NCI-H2227 treated with DMSO at 0.1 percent for 48 hours (cell line): ENCODE measurements around the gene PTER.

Experiments
- DNase-seq: peaks from one replicate; lab custom pipeline; 2025; lab: John Stamatoyannopoulos, UW

Gene PTER, protein sequence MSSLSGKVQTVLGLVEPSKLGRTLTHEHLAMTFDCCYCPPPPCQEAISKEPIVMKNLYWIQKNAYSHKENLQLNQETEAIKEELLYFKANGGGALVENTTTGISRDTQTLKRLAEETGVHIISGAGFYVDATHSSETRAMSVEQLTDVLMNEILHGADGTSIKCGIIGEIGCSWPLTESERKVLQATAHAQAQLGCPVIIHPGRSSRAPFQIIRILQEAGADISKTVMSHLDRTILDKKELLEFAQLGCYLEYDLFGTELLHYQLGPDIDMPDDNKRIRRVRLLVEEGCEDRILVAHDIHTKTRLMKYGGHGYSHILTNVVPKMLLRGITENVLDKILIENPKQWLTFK

DNA sequence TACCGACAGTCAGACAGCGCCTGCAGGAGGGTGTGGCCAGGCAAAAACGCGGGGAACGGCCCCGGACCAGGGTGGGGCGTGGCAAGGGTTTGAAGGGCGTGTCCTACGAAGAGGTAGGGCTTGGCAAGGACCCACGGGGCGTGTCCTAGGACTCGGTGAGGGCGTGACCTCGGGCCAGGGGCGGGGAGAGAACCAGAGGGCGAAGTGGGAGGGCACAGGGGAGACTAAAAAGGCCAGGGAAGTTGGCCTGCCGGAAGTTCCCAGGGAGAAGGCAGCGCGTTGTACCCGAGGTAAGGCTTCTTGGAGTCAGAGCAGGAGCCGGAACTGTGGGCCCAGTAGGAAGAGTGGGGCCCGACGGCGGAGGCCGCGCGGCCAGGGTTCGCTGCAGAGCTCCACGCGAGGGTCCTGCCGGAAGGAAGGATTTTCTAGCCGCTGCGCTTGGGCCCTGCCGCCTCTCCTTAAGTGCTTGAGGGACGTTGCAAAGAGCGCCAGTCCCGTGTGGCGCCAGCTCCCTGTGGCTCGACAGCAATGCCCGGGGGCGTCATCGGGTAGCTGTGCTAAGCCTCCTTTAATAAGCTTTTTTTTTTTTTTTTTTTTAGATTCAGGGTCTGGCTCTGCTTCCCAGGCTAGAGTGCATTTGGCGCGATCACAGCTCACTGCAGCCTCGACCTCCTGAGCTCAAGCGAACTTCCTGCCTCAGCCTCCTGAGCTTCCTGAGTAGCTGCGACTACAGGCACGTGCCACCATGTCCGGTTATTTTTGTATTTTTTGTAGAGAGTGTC lies at the start of gene PTER:
Gene PTER (plus strand): TSS at position 253 of the 782 bp plus-strand sequence. CDS start 47,375 bp downstream, outside the sequence.
- DNase-seq = peak; percentile 70

DNA sequence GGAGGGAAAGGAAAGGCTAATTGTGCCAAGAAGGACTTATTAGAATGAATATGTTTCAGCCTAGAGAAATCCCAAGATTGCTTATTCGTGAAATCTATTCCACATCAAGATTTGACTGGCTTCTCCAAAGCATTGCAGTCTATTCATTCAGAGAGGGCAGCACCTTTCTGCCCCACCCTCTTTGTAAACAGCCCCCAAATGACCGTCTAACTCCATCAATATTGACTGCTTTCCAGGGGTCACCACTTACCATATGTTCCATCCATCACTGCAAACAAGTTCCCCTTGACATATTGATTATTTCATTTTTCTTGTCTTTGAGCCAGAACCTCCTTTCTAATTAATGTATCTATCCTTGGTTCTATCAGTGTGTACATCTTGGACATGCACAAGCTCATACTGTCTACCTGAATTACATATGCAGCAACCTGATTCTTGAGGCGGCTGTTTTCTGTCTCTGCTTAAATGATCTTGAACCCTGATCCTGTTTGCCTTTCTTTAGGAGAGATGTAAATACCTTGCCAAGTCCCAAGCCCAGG lies 44.2 kb upstream of the PTER start:
- peak; percentile 8 for DNase-seq

DNA sequence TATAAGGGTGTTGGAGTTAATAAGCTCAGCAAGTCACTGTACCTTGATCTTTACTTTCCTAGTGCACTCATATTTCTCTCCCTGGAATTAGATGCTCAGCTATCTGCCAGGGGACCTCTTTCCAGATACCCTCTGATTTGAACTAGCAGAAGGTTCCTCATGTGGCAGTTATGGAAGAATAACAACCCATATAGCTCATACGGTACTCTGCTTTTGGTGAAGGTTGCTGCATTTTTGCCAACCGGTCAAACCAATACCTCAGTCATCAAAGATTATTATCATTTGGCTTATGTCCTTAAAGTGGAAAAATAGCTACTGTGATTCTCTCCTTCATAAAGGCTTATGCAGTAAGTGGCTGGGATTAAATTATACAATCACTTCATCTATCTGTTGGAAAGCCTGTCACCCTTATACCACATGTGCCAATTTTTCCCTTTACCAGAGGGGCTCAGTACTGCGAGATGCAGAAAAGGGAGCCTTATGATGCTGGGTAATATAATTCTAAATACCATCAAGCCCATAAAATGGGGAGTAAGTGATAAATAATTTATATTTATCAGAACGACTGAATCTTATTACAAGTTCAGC lies 43.4 kb upstream of the PTER start:
- DNase-seq = no peak

DNA sequence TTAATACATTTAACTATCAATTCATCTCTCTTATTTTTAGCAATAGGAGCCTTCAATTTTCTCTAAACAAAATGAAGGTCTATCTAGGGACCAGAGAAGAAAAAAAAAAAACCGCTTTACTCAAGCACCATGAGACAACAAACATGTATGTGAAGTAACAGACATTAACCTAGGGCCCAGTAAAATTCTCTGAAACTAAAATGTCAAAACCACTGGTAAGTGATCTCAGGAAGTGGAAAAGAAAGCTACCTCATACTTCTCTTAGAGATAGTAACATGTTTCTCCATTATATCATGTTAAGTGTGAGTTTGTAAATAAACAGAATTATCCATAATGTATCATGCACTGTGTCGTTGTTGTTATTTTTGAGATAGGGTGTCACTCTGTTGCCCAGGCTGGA lies 35.4 kb upstream of the PTER start:
- no peak for DNase-seq

DNA sequence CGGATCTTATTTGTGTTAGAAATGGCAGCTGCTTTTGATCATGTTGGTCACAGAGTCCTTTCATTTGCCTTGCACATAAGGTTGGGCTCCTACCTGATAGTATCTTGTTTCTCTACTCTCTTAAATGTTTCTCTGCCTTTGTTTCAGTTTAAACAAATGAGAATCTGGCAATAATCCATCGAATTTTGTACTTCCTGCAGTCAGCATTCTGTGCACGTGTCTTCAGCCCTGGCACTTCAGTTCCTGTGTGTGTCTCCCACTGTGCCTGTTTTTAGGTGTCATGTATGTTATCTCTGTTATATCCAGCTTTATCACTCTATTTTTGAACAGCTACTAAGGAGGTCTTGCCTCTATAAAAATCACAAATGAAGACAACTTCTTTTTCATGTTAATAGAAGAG lies 28.4 kb upstream of the PTER start:
- no peak for DNase-seq

DNA sequence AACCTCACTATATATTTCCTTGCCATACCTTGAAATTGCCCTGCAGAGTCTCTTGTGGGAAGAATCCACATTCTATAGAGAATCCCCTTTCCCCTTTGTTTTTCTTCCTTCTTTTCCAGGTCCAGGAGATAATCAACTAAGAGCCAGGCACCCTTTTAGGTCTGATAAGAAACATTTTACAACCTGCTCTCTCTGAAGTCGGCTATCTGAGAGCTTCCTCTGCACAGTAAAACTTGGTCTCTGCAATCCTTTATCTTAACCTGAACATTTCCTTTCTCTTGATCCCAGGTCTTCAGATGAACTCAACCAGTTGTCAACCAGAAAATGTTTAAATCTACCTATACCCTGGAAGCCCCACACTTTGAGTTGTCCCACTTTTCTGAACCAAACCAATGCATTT lies 19.5 kb upstream of the PTER start:
- no peak for DNase-seq

DNA sequence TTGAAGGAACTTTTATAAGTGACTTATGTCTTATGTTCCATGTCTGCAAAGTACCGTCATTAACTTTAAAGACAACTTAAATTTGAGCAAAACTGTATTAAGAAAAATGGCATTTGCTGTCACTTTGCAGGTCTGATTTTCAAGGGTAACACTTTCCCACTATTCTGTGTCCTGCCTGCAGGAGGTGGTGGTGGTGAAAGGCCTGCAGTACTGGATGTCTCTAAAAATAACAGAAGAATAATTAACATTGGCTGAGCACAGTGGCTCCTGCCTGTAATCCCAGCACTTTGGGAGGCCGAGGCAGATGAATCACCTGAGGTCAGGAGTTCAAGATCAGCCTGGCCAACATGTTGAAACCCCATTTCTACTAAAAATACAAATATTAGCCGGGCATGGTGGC lies 13.2 kb upstream of the PTER start:
- DNase-seq = no peak

DNA sequence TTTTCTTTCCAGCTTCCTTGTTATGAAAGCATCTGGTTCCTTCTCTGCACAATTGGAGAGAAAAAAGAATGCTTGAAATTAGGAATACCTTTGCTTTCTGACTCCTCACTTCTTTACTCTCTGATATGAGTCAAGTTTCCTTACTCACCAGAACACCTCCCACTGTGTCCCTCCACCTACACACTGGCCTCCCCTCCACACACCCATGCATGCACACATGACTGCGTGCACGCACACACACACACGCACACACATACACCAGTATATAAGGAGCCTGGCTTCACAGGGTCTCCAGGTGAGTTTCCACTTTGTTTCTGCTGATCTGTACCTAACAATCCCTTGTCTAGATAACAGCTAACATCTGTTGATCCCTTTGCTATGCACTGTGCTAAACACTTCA lies 11.4 kb upstream of the PTER start:
- DNase-seq = no peak

DNA sequence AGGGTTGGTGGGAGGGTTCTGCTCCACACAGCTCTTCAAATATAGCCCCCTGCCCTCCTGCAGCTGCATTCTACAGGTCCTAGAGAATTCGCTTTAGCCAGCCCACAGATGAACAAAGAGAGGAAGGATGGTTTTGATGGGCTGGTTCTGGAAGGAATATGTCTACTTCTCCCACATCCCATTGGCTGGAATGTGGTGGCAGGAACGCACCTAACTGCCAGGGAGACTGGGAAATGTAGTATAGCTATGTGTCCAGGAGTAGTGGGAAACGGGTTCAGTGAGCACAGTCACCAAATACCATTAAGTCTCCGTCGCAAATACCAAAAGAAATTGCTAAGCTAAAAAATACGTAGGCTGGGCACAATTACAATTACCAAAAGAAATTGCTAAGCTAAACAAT lies 7.3 kb upstream of the PTER start:
- DNase-seq = no peak

DNA sequence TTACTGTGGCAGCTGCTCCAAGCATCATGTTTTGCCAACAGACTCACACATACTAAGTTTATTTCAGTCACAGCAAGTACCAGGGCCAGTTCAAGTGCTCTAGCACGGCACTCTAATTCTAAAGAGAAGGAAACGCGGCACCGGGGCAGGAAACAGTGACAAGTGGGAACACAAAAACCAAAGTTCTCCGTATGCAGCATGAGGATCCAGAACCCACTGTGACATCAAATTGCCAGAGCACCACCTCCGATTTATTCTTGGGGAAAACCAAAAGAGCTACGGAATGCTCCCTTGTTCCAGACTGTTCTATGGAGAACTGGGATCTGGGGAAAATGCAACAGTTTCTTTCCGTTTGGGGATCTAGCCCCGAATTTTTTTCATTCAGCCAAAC lies 448 bp upstream of the PTER start:
- peak; percentile 56 for DNase-seq

DNA sequence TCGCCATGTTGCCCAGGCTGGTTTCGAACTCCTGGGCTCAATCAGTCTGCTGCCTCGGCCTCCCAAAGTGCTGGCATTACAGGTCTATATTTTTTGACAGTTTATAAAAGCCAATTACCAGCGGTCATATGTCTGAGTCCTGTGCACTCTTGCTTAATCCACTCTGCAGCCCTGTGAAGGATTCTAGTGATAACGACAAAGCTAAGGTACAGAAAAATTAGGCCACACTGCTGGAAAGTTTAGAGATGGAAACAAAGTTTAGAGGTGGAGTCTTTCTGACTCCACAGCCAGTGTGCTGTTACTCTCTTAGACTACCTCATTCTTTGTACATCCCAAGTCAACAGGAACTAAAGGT lies 707 bp downstream of the PTER start:
- DNase-seq = no peak

DNA sequence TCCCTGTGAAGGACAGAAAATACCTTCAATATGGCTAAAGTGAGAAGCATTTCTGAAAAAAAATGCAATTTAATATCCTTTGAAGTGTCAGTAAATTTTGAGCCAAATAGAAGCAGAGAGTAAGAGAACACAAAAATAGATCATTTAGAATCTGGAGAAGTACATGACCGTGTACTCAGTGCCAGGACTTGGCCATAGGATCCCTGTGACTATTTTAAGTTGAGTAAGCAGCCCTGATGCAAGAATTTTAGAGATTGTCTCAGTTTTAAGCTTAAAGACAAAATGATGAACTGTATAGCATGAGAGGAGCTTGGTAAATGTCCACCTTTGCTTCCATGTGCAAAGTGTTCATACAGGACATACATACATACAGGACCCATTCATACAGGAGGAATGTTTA lies 2.5 kb downstream of the PTER start:
- DNase-seq = no peak

DNA sequence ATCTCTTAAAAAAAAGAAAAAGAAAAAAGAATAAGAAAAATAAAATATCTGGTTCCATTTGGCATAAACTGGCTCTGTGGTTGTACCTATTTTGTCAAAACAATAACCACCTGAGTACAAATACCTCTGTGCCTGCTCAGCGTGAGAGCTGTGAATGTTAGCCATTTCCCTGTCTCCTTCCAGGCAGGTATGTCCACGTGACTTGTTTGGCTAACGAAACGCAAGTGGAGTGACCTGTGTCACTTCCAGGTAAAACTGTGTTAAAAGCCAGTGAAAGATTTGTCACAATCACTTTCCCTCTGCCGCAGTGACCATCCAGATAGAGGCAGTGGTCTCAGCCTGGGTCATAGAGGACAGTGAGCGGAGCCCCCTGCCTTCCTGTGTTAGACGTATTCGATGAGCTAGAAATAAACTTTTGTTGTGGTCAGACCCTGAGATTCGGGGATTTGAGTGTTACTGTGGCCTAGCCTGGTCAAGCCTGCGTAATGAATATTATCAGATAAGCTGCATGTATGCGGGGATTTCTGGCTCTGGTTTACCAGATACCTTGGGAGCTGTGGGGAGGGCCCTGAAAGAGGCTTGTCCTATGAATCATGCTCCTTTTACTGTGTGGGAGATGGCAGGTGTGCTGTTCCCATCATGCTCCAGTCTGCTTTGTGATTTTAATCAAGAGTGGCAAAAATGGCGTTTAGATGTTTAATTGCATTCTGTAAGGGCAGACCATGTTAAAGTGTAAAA lies 3.8 kb downstream of the PTER start:
- no peak for DNase-seq

DNA sequence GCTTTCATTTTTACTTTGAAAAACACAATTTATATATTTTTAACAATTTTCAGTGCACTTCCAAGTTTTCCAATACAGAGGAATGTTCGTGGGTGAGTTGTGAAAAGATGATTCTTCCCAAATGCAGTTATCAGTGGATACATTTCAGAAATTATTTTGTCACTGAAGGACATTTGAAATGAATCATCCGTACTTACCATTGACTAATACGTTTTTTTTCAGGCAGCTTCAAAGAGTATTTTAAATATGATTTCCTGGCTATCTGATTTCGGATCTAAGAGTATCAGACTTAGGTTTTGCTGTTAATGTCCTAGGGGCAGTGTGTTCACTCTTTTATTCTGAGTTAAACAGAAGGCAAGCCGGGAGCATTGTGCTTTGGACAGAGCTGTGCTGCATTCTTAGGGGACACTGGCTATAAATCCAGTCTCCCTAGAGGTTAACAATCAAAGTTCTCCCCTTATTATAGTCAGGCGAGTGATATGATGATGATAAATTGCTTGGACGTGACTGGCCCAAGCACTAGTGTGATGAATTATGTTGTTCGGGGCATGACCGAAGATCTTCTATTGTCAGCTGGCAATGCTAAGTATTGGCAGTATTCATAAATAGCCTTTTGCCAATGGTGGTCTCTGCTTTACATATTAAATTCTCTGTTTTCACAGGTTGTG lies 4.5 kb downstream of the PTER start:
- no peak for DNase-seq

DNA sequence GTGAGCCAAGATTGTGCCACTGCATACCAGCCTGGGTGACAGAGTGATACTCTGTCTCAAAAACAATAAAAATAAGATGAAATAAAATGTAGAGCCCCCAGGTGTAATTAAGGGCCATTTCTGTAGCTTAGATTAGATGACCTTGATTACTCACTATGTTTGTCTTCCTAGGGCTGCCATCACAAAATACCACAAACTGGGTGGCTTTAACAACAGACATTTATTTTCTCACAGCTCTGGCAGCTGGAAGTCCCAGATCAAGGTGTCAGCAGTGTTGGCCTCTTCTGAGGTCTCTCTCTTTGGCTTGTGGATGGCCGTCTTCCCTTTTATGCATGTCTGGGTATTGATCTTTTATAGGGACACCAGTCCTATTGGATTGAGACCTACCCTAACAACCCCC lies 6.1 kb downstream of the PTER start:
- no peak for DNase-seq

DNA sequence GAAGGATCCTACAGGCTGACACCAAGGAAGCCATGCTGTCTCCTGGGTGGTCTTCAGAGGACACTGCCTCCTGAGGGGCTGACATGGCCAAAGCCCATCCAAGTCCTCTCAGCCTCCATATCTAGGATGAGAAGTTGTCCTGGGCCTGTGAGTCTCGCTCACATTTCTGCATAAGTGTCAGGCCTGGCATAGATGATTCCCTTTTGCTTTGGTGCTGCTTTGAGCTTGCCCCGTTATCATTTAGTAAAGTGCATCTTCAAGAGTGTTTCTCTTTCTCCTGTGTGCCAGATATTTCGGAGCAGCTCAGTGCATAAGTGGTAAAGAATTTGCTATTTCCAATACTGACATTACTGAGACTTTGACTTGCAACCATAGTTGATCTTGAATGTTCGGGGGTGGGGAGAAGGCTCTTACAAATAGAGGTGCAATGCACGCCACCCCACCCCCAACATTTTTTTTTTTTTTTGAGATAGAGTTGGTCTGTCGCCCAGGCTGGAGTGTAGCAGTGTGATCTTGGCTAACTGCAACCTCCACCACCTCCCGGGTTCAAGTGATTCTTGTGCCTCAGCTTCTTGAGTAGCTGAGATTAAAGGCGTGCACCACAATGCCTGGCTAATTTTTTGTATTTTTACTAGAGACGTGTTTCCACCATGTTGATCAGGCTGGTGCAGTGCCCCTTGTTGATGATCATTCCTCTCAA lies 9.1 kb downstream of the PTER start:
- DNase-seq = no peak

DNA sequence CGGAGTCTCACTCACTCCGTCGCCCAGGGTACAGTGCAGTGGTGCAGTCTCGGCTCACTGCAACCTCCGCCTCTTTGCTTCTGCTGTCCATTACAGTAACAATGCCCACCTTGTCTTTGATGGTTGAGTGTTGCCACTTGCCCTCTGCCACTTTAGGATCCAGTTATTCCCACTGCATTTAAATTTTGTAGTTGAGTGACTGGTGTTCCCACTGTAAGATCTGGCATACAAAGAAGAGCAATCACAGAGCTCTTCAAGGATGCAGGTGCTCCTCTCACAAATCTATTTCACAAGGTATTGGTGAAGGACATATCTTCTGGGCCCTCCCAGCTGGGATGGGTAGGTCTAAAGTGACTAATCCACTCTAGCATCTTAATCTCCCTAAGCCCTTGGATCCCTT lies 12.6 kb downstream of the PTER start:
- no peak for DNase-seq

DNA sequence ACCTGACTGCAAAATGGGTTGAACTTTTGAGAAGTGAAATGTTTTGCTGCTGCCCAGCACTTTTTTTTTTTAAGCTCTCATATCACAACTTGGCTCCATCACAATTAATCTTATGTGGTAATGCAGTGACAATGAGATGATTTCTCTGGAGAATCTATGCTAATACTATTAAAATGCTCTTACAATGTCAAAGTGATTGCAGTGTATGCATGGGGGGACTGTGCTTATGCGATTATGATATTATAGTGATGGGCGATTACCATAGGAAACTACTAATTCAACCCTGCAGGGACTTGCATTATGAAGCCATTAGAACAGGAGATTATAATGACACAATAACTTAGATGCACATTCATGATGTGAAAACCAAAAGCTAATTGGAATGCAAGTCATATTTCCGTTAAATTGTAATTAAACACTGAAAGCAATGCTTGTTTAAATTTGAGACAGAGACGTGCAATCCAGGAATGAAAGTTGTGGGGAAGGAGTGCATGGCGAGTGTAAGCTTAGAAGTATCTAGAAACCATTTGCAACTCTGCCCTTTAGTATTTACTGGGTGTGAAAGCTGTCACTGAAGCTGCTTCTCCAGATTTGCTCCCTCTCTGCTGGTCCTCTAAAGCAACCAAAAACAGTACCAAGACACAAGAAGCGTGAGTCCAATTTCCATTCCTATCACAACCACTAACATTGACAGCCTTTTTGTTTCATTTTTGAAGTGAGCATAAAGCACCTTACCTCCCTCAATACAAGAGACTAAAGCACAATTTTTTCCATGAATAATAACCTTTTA lies 21.6 kb downstream of the PTER start:
- DNase-seq = no peak

DNA sequence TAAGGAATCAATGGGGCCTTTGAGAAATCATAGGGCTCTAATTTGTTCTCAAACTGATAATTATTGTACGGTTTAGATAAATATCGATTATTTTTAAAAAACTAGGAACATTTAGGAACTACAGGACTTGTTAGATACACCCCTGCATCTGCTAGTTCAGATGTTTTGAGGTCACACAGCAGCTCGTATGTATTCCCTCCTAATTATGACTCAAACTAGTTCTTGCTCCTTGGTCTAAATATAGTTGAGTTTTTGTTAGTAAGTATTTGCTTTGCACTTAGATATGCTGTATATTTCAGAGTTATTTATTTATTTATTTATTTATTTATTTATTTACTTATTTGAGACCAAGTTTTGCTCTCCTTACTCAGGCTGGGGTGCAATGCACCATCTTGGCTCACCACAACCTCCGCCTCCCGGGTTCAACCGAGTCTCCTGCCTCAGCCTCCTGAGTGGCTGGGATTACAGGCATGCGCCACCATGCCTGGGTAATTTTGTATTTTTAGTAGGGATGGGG lies 22.7 kb downstream of the PTER start:
- no peak for DNase-seq

DNA sequence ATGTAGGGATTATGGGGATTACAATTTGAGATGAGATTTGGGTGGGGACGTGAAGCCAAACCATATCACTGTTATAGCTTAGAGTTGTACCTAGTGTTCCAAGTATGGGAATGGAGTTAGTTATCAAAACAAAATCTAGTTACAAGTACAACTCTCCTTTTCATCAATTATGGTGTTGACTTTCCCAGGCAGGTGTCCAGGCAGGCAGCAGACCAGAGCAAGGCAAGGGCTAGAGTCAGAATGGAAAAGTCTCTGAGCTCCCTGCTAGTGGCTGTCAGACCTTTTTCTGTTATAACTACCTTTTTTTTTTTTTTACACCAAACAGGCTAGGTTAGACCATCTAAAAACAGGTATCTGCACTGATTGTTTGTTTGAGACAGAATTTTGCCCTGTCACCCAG lies 29.2 kb downstream of the PTER start:
- DNase-seq = no peak
